ENCODE measurements around the gene SH3GL1.
"Not testable (repeated sequence)": the region's sequence is repeated elsewhere in the genome, so short reads cannot be mapped to it uniquely, and the experiment has no call there.

The SH3GL1 gene

GRCh38 chr19:4337906-4338440, 62.4 kb downstream of the SH3GL1 start:
- Histone ChIP-seq H3K27me3 (ENCODE audit: control insufficient read depth in 1 of 2, insufficient read depth in 2 of 2, low read length in 2 of 2) (no peaks in the 10 kb centered on the region), H3K4me1 (ENCODE audit: control insufficient read depth, insufficient read depth, low read length) (peaks cover 15% of the 10 kb centered on the region), H3K4me3 (ENCODE audit: low read length in 2 of 2) (peak overlapping the region; percentile 72 to 73), H3K36me3 (ENCODE audit: control insufficient read depth in 2 of 2, insufficient read depth in 2 of 2, low read length in 2 of 2) (no peaks in the 10 kb centered on the region), H3K27ac (ENCODE audit: low read length) (no peak overlapping the region), H3K9ac (ENCODE audit: low read length in 2 of 2) (peak overlapping the region; percentile 61 to 66), H3K9me3 (ENCODE audit: control insufficient read depth in 2 of 2, low read length in 2 of 2) (no peaks in the 10 kb centered on the region)

- Histone ChIP-seq H3K9me3 (ENCODE audit: control insufficient read depth in 2 of 2, low read length in 2 of 2) (no peaks in the 10 kb centered on the region), H3K36me3 (ENCODE audit: control insufficient read depth in 2 of 2, insufficient read depth in 2 of 2, low read length in 2 of 2) (no peaks in the 10 kb centered on the region), H3K4me3 (ENCODE audit: low read length in 2 of 2) (no peak overlapping the region), H3K27me3 (ENCODE audit: control insufficient read depth in 1 of 2, insufficient read depth in 2 of 2, low read length in 2 of 2) (no peaks in the 10 kb centered on the region), H3K9ac (ENCODE audit: low read length in 2 of 2) (no peak overlapping the region), H3K27ac (ENCODE audit: low read length) (no peak overlapping the region), H3K4me1 (ENCODE audit: control insufficient read depth, insufficient read depth, low read length) (peaks cover 7% of the 10 kb centered on the region)
Measured at GRCh38 chr19:4334929-4335570, 65.3 kb downstream of the SH3GL1 start.

GRCh38 chr19:4329858-4330257, 70.5 kb downstream of the SH3GL1 start:
- no peaks in the 10 kb centered on the region for H3K36me3 ChIP-seq (ENCODE audit: control insufficient read depth in 2 of 2, insufficient read depth in 2 of 2, low read length in 2 of 2)
- peaks cover 0 to 15% of the 10 kb centered on the region in 2 donors for H3K27me3 ChIP-seq (ENCODE audit: control insufficient read depth in 1 of 2, insufficient read depth in 2 of 2, low read length in 2 of 2)
- H3K4me3 ChIP-seq (ENCODE audit: low read length in 2 of 2): no peak overlapping the region
- H3K9ac ChIP-seq (ENCODE audit: low read length in 2 of 2): no peak overlapping the region
- no peak overlapping the region for H3K27ac ChIP-seq (ENCODE audit: low read length)
- H3K9me3 ChIP-seq (ENCODE audit: control insufficient read depth in 2 of 2, low read length in 2 of 2): no peaks in the 10 kb centered on the region
- peaks cover 12% of the 10 kb centered on the region for H3K4me1 ChIP-seq (ENCODE audit: control insufficient read depth, insufficient read depth, low read length)

- H3K9me3 ChIP-seq (ENCODE audit: control insufficient read depth in 2 of 2, low read length in 2 of 2); H3K27ac ChIP-seq (ENCODE audit: low read length); H3K36me3 ChIP-seq (ENCODE audit: control insufficient read depth in 2 of 2, insufficient read depth in 2 of 2, low read length in 2 of 2): not testable (repeated sequence)
- H3K4me1 ChIP-seq (ENCODE audit: control insufficient read depth, insufficient read depth, low read length): peaks cover 12% of the 10 kb centered on the region
- H3K27me3 ChIP-seq (ENCODE audit: control insufficient read depth in 1 of 2, insufficient read depth in 2 of 2, low read length in 2 of 2): peaks cover 0 to 15% of the 10 kb centered on the region in 2 donors
- peak overlapping the region in 1 of 2 donors; percentile 33 for H3K9ac ChIP-seq (ENCODE audit: low read length in 2 of 2)
- peak overlapping the region; percentile 53 to 64 for H3K4me3 ChIP-seq (ENCODE audit: low read length in 2 of 2)
Measured at GRCh38 chr19:4328991-4329681, 71.2 kb downstream of the SH3GL1 start.

GRCh38 chr19:4328243-4328990, 71.9 kb downstream of the SH3GL1 start:
- H3K27ac ChIP-seq (ENCODE audit: low read length): no peak overlapping the region
- no peaks in the 10 kb centered on the region for H3K36me3 ChIP-seq (ENCODE audit: control insufficient read depth in 2 of 2, insufficient read depth in 2 of 2, low read length in 2 of 2)
- H3K9me3 ChIP-seq (ENCODE audit: control insufficient read depth in 2 of 2, low read length in 2 of 2): no peaks in the 10 kb centered on the region
- peaks cover 12% of the 10 kb centered on the region for H3K4me1 ChIP-seq (ENCODE audit: control insufficient read depth, insufficient read depth, low read length)
- peaks cover 0 to 15% of the 10 kb centered on the region in 2 donors for H3K27me3 ChIP-seq (ENCODE audit: control insufficient read depth in 1 of 2, insufficient read depth in 2 of 2, low read length in 2 of 2)
- H3K9ac ChIP-seq (ENCODE audit: low read length in 2 of 2): peak overlapping the region in 1 of 2 donors; percentile 33
- peak overlapping the region; percentile 53 to 64 for H3K4me3 ChIP-seq (ENCODE audit: low read length in 2 of 2)

- peaks cover 0 to 15% of the 10 kb centered on the region in 2 donors for H3K27me3 ChIP-seq (ENCODE audit: control insufficient read depth in 1 of 2, insufficient read depth in 2 of 2, low read length in 2 of 2)
- peaks cover 12% of the 10 kb centered on the region for H3K4me1 ChIP-seq (ENCODE audit: control insufficient read depth, insufficient read depth, low read length)
- no peaks in the 10 kb centered on the region for H3K9me3 ChIP-seq (ENCODE audit: control insufficient read depth in 2 of 2, low read length in 2 of 2)
- no peak overlapping the region for H3K27ac ChIP-seq (ENCODE audit: low read length)
- H3K9ac ChIP-seq (ENCODE audit: low read length in 2 of 2): no peak overlapping the region
- no peaks in the 10 kb centered on the region for H3K36me3 ChIP-seq (ENCODE audit: control insufficient read depth in 2 of 2, insufficient read depth in 2 of 2, low read length in 2 of 2)
- peak overlapping the region; percentile 65 to 71 for H3K4me3 ChIP-seq (ENCODE audit: low read length in 2 of 2)
Measured at GRCh38 chr19:4327877-4328242, 72.5 kb downstream of the SH3GL1 start.

GRCh38 chr19:4327252-4327876, 73.0 kb downstream of the SH3GL1 start:
- H3K4me1 ChIP-seq (ENCODE audit: control insufficient read depth, insufficient read depth, low read length): peaks cover 12% of the 10 kb centered on the region
- H3K27ac ChIP-seq (ENCODE audit: low read length): no peak overlapping the region
- no peaks in the 10 kb centered on the region for H3K36me3 ChIP-seq (ENCODE audit: control insufficient read depth in 2 of 2, insufficient read depth in 2 of 2, low read length in 2 of 2)
- H3K27me3 ChIP-seq (ENCODE audit: control insufficient read depth in 1 of 2, insufficient read depth in 2 of 2, low read length in 2 of 2): peaks cover 0 to 15% of the 10 kb centered on the region in 2 donors
- no peak overlapping the region for H3K9ac ChIP-seq (ENCODE audit: low read length in 2 of 2)
- peak overlapping the region; percentile 54 to 71 for H3K4me3 ChIP-seq (ENCODE audit: low read length in 2 of 2)
- no peaks in the 10 kb centered on the region for H3K9me3 ChIP-seq (ENCODE audit: control insufficient read depth in 2 of 2, low read length in 2 of 2)

- no peak overlapping the region for H3K9ac ChIP-seq (ENCODE audit: low read length in 2 of 2)
- peaks cover 12% of the 10 kb centered on the region for H3K4me1 ChIP-seq (ENCODE audit: control insufficient read depth, insufficient read depth, low read length)
- H3K4me3 ChIP-seq (ENCODE audit: low read length in 2 of 2): peak overlapping the region in 1 of 2 donors; percentile 54
- H3K36me3 ChIP-seq (ENCODE audit: control insufficient read depth in 2 of 2, insufficient read depth in 2 of 2, low read length in 2 of 2): no peaks in the 10 kb centered on the region
- no peak overlapping the region for H3K27ac ChIP-seq (ENCODE audit: low read length)
- H3K9me3 ChIP-seq (ENCODE audit: control insufficient read depth in 2 of 2, low read length in 2 of 2): no peaks in the 10 kb centered on the region
- H3K27me3 ChIP-seq (ENCODE audit: control insufficient read depth in 1 of 2, insufficient read depth in 2 of 2, low read length in 2 of 2): peaks cover 0 to 15% of the 10 kb centered on the region in 2 donors
Measured at GRCh38 chr19:4326837-4327251, 73.5 kb downstream of the SH3GL1 start.

GRCh38 chr19:4326215-4326836, 74.0 kb downstream of the SH3GL1 start:
- no peak overlapping the region for H3K4me3 ChIP-seq (ENCODE audit: low read length in 2 of 2)

GRCh38 chr19:4324228-4324627, 76.1 kb downstream of the SH3GL1 start:
- H3K36me3 ChIP-seq (ENCODE audit: control insufficient read depth in 2 of 2, insufficient read depth in 2 of 2, low read length in 2 of 2): no peaks in the 10 kb centered on the region
- H3K4me1 ChIP-seq (ENCODE audit: control insufficient read depth, insufficient read depth, low read length): peaks cover 12% of the 10 kb centered on the region
- H3K27ac ChIP-seq (ENCODE audit: low read length): no peak overlapping the region
- H3K9ac ChIP-seq (ENCODE audit: low read length in 2 of 2): no peak overlapping the region
- no peaks in the 10 kb centered on the region for H3K9me3 ChIP-seq (ENCODE audit: control insufficient read depth in 2 of 2, low read length in 2 of 2)
- peaks cover 0 to 18% of the 10 kb centered on the region in 2 donors for H3K27me3 ChIP-seq (ENCODE audit: control insufficient read depth in 1 of 2, insufficient read depth in 2 of 2, low read length in 2 of 2)
- no peak overlapping the region for H3K4me3 ChIP-seq (ENCODE audit: low read length in 2 of 2)

More at GRCh38 chr19:4326215-4326836, 74.0 kb downstream of the SH3GL1 start:
- no peak overlapping the region for H3K27ac ChIP-seq (ENCODE audit: low read length)
- peaks cover 0 to 15% of the 10 kb centered on the region in 2 donors for H3K27me3 ChIP-seq (ENCODE audit: control insufficient read depth in 1 of 2, insufficient read depth in 2 of 2, low read length in 2 of 2)
- H3K36me3 ChIP-seq (ENCODE audit: control insufficient read depth in 2 of 2, insufficient read depth in 2 of 2, low read length in 2 of 2): no peaks in the 10 kb centered on the region
- H3K9ac ChIP-seq (ENCODE audit: low read length in 2 of 2): no peak overlapping the region
- H3K9me3 ChIP-seq (ENCODE audit: control insufficient read depth in 2 of 2, low read length in 2 of 2): no peaks in the 10 kb centered on the region
- peaks cover 12% of the 10 kb centered on the region for H3K4me1 ChIP-seq (ENCODE audit: control insufficient read depth, insufficient read depth, low read length)
